Measurements from ENCODE around the gene RCSD1. TPM values are rescaled to one million over a fixed set of nuclear protein-coding genes. Genes with fewer than 3 reads are reported as not detected.
A peak's percentile ranks its signal among the peaks of the same experiment; 100 is the strongest.
"Not testable (repeated sequence)": the region's sequence is repeated elsewhere in the genome, so short reads cannot be mapped to it uniquely, and the experiment has no call there.

Gene RCSD1
- total and polyA plus RNA-seq, 8 donors, result 12.2 to 21.9 (median 21.3) TPM

DNA sequence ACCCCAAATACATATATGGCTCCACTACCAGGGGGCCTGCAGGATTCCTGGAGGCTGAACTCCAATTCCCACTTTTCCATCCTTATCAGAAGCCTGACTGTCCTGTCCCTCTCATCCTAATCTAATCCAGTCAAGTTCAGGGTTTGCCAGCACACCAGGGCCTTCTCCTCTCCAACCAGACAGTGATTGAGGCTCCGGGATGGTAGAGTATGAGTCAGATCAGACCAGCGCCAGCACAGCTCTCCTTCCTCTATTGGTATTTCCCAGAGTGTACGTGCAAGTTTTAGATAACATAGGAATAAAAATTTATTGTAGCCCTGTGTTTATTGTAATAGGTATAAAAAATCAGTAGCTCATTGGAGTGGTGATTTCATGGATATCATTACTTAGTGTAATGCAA, 24.5 kb upstream of the RCSD1 start:
- intact Hi-C loops (cut with DNase I), result no loop called here

DNA sequence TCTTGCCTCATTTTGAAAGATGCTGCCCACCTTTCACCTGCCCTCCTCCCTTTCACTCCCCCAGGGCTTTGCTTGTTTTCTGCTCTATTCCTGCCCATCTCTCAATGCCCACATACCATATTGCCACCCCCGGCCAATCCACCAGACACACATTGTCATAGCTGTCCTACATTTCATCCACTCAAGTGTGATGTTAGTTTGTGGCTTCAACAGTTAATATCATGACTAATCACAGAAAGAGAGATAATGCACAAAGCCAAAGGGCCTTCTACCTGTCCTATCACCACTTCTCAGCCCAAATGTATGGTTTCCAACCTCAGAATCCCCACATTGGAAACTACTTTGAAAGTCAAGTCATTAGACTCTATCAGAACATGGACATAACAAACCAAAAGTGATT, 18.0 kb upstream of the RCSD1 start:
- Histone ChIP-seq H3K9me3 (peaks cover 0 to 11% of the 10 kb centered on the region in 2 donors), H3K27me3 (no peaks in the 10 kb centered on the region), H3K27ac (peak overlapping the region in 1 of 2 donors; percentile 24), H3K4me3 (no peak overlapping the region), H3K36me3 (no peaks in the 10 kb centered on the region), H3K4me1 (peaks cover 3 to 26% of the 10 kb centered on the region in 2 donors)
- DNase-seq (no peak), ATAC-seq (no peak)
- intact Hi-C loops (cut with DNase I), result no loop called here
- TF ChIP-seq, protein P1, sequence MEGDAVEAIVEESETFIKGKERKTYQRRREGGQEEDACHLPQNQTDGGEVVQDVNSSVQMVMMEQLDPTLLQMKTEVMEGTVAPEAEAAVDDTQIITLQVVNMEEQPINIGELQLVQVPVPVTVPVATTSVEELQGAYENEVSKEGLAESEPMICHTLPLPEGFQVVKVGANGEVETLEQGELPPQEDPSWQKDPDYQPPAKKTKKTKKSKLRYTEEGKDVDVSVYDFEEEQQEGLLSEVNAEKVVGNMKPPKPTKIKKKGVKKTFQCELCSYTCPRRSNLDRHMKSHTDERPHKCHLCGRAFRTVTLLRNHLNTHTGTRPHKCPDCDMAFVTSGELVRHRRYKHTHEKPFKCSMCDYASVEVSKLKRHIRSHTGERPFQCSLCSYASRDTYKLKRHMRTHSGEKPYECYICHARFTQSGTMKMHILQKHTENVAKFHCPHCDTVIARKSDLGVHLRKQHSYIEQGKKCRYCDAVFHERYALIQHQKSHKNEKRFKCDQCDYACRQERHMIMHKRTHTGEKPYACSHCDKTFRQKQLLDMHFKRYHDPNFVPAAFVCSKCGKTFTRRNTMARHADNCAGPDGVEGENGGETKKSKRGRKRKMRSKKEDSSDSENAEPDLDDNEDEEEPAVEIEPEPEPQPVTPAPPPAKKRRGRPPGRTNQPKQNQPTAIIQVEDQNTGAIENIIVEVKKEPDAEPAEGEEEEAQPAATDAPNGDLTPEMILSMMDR (IDR thresholded peaks at IDR 0.05), result no peak

More for the DNA sequence above, 24.5 kb upstream of the RCSD1 start:
- Histone ChIP-seq H3K4me3 (no peak overlapping the region), H3K9me3 (peaks cover 0 to 12% of the 10 kb centered on the region in 2 donors), H3K27me3 (no peaks in the 10 kb centered on the region), H3K36me3 (no peaks in the 10 kb centered on the region), H3K27ac (no peak overlapping the region), H3K4me1 (peaks cover 13 to 32% of the 10 kb centered on the region in 2 donors)
- DNase-seq (no peak), ATAC-seq (no peak)
- TF ChIP-seq, protein P1 (IDR thresholded peaks at IDR 0.05), result no peak

DNA sequence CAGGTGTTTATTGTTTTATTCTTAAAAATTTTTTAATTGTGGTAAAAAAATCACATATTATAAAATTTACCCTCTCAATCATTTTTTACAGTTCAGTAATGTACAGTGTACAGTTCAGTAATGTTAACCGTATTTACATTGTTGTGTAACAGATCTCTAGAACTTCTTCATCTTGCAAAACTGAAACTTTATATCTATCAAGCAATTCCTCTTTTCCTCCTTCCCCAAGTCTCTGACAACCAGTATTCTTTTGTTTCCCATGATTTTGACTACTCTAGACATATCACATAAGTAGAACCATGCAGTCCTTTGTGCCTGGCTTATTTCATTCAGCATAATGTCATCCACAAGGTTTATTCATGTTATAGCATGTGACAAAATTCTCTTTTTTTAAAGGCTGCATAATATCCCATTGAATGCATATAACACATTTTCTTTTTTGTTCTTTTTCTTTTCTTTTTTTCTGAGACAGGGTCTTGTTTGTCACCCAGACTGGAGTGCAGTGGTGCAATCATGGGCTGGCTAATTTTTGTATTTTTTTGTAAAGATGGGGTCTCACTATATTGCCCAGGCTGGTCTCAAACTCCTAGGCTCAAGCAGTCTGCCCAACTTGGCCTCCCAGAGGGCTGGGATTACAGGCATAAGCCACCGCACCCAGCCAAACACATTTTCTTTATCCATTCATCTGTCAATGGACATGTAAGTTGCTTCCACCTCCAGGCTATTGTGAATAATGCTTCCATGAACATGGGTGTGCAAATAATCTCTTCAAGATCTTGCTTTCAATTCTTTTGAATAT, 17.2 kb upstream of the RCSD1 start:
- Histone ChIP-seq H3K9me3 (peaks cover 0 to 3% of the 10 kb centered on the region in 2 donors), H3K27ac (peak overlapping the region in 1 of 2 donors; percentile 24), H3K27me3 (no peaks in the 10 kb centered on the region), H3K36me3 (no peaks in the 10 kb centered on the region), H3K4me1 (peaks cover 9 to 34% of the 10 kb centered on the region in 2 donors), H3K4me3 (no peak overlapping the region)
- ATAC-seq, result peak; percentile 18
- intact Hi-C loops (cut with DNase I), result no loop called here
- TF ChIP-seq, protein P1 (IDR thresholded peaks at IDR 0.05), result no peak
- DNase-seq, result no peak

DNA sequence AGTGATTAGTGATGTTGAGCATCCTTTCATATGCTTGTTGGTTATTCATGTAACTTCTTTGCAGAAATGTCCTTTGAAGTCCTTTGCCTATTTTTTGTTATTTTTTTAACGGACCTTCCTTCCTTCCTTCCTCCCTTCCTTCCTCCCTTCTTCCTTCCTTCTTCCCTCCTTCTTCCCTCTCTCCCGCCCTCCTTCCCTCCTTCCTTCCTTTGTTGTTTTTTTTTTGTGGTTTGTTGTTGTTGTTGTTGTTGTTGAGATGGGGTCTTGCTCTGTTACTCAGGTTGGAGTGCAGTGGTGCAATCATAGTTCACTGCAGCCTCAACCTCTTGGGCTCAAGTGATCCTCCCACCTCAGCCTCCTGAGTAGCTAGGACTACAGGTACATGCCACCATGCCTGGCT, 16.0 kb upstream of the RCSD1 start:
- H3K4me3 ChIP-seq; H3K9me3 ChIP-seq; H3K27ac ChIP-seq; H3K27me3 ChIP-seq; H3K36me3 ChIP-seq; DNase-seq; ATAC-seq; intact Hi-C loops (cut with DNase I): not testable (repeated sequence)
- peaks cover 9 to 45% of the 10 kb centered on the region in 2 donors for H3K4me1 ChIP-seq

DNA sequence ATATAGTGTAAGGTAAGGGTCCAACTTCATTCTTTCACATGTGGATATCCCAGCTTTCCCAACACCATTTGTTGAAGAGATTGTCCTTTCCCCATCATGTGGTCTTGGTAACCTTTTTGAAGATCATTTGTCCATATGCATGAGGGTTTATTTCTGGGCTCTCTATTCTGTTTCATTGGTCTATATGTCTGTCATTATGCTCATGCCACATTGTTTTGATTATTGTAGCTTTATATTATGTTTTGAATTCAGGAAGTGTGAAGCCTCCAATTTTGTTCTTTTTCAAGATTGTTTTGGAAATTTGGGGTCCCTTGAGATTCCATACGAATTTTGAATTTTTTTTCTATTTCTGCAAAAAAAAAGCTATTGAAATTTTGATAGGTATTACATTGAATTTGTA, 15.2 kb upstream of the RCSD1 start:
- DNase-seq (no peak), ATAC-seq (no peak)
- Histone ChIP-seq H3K27me3 (no peaks in the 10 kb centered on the region), H3K36me3 (no peaks in the 10 kb centered on the region), H3K9me3 (no peaks in the 10 kb centered on the region), H3K4me1 (peaks cover 9 to 45% of the 10 kb centered on the region in 2 donors), H3K4me3 (no peak overlapping the region), H3K27ac (no peak overlapping the region)
- intact Hi-C loops (cut with DNase I), result no loop called here
- TF ChIP-seq, protein P1 (IDR thresholded peaks at IDR 0.05), result no peak
